Gastroesophageal sphincter (tissue), 3 donors: Measurements from ENCODE around the gene KCNJ10.

ENCODE experiments used
- EP300 ChIP-seq: sonication (generic); formaldehyde crosslinking; IDR thresholded peaks from one replicate; pipeline ENCODE4 v1.6.1; 2017; ENCODE audit warnings: antibody characterized with exemption, mild to moderate bottlenecking
- POLR2A ChIP-seq, 2 donors: fragments of 450-650 bp; IDR thresholded peaks; one replicate each; pipeline ENCODE4 v1.6.1; 2017; ENCODE audit warnings: antibody characterized with exemption in 2 of 2, mild to moderate bottlenecking in 2 of 2, moderate library complexity in 1 of 2
- TF ChIP-seq, protein P1 (sequence below), 4 experiments: fragments of 200-600 bp in 2 of 4; fragments of 450-650 bp in 2 of 4; sonication (generic) in 1 of 4; IDR thresholded peaks; one replicate each; pipeline ENCODE4 v1.5.1; 2017 to 2019; ENCODE audit warnings: antibody characterized with exemption in 4 of 4, mild to moderate bottlenecking in 2 of 4, moderate library complexity in 2 of 4

DNA sequence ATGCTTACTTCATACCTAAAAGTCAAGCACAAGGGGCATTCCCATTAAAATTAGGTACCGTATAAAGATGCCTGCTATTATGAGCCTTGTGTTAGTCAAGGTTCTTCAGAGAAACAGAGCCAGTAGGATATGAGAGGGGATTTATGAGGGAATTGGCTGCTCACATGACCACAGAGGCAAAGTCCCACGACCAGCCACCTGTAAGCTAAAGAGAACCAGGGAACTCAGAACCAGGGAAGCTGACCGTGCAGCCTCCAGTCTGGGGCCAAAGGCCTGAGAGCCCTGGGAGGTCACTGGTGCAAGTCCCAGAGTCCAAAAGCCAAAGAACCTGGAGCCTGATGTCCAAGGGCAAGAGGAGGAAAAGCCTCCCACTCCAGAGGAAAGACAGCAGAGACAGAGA is 58.2 kb downstream of the KCNJ10 start:
- TF ChIP-seq POLR2A (IDR thresholded peaks at IDR 0.05) (no peak), EP300 (no peak)
- TF ChIP-seq, protein P1, sequence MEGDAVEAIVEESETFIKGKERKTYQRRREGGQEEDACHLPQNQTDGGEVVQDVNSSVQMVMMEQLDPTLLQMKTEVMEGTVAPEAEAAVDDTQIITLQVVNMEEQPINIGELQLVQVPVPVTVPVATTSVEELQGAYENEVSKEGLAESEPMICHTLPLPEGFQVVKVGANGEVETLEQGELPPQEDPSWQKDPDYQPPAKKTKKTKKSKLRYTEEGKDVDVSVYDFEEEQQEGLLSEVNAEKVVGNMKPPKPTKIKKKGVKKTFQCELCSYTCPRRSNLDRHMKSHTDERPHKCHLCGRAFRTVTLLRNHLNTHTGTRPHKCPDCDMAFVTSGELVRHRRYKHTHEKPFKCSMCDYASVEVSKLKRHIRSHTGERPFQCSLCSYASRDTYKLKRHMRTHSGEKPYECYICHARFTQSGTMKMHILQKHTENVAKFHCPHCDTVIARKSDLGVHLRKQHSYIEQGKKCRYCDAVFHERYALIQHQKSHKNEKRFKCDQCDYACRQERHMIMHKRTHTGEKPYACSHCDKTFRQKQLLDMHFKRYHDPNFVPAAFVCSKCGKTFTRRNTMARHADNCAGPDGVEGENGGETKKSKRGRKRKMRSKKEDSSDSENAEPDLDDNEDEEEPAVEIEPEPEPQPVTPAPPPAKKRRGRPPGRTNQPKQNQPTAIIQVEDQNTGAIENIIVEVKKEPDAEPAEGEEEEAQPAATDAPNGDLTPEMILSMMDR (IDR thresholded peaks at IDR 0.05), result no peak
